Hepatocyte (in vitro differentiated cells): ENCODE measurements around the gene SUPT3H. TPM values are rescaled to one million over a fixed set of nuclear protein-coding genes. Genes with fewer than 3 reads are reported as not detected.

ENCODE experiments used
- DNase-seq: peaks from one replicate; pipeline ENCODE4 v3.0.0-alpha.2; 2016; ENCODE audit warnings: low spot score
- H2AFZ ChIP-seq: fragments of 200-600 bp; sonication (generic); 2 replicates; pipeline ENCODE4 v1.6.0; 2016; ENCODE audit warnings: antibody characterized with exemption, mild to moderate bottlenecking
- H3K27ac ChIP-seq: fragments of 200-600 bp; sonication (generic); 2 replicates; pipeline ENCODE4 v1.5.1; 2016; ENCODE audit warnings: mild to moderate bottlenecking
- H3K27me3 ChIP-seq: fragments of 200-600 bp; sonication (generic); 2 replicates; pipeline ENCODE4 v1.6.1; 2016
- H3K36me3 ChIP-seq: fragments of 200-600 bp; sonication (generic); replicated peaks from 2 replicates; pipeline ENCODE4 v1.5.1; 2016; ENCODE audit warnings: low read depth; ENCODE audit not compliant: insufficient read depth
- H3K4me1 ChIP-seq: fragments of 200-600 bp; sonication (generic); 2 replicates; pipeline ENCODE4 v1.5.1; 2016; ENCODE audit warnings: mild to moderate bottlenecking, moderate library complexity; ENCODE audit not compliant: insufficient read depth
- H3K4me2 ChIP-seq: fragments of 200-600 bp; sonication (generic); 2 replicates; pipeline ENCODE4 v1.6.0; 2016
- H3K4me3 ChIP-seq: fragments of 200-600 bp; sonication (generic); 2 replicates; pipeline ENCODE4 v1.5.1; 2016; ENCODE audit warnings: mild to moderate bottlenecking
- H3K79me2 ChIP-seq: fragments of 200-600 bp; sonication (generic); 2 replicates; pipeline ENCODE4 v1.6.0; 2017; ENCODE audit warnings: mild to moderate bottlenecking
- H3K9me2 ChIP-seq: fragments of 200-600 bp; sonication (generic); replicated peaks from 2 replicates; pipeline ENCODE4 v1.6.0; 2017; ENCODE audit warnings: mild to moderate bottlenecking; ENCODE audit not compliant: insufficient read depth
- H3K9me3 ChIP-seq: fragments of 200-600 bp; sonication (generic); 2 replicates; pipeline ENCODE4 v1.5.1; 2016; ENCODE audit warnings: low read depth, mild to moderate bottlenecking
- H4K20me1 ChIP-seq: fragments of 200-600 bp; sonication (generic); 2 replicates; pipeline ENCODE4 v1.6.0; 2016; ENCODE audit warnings: mild to moderate bottlenecking; ENCODE audit not compliant: insufficient read depth, poor library complexity, severe bottlenecking
- CTCF ChIP-seq: fragments of 200-600 bp; sonication (generic); IDR thresholded peaks from 2 replicates; pipeline ENCODE4 v1.5.1; 2016; ENCODE audit warnings: antibody characterized with exemption, mild to moderate bottlenecking; ENCODE audit not compliant: poor library complexity
- EZH2 ChIP-seq: fragments of 200-600 bp; sonication (generic); IDR thresholded peaks from 2 replicates; pipeline ENCODE4 v1.6.1; 2016; ENCODE audit warnings: antibody characterized with exemption, mild to moderate bottlenecking, borderline replicate concordance
- EZH2phosphoT487 ChIP-seq: fragments of 200-600 bp; sonication (generic); IDR thresholded peaks from one replicate; pipeline ENCODE4 v1.6.1; 2018; ENCODE audit warnings: antibody characterized with exemption, mild to moderate bottlenecking, low read depth, moderate library complexity; ENCODE audit not compliant: unreplicated experiment, severe bottlenecking
- WGBS: methylation state at CpG from one replicate; pipeline ENCODE4 v1.1.6; 2016; ENCODE audit warnings: low lambda C conversion rate; ENCODE audit errors: missing lambda C conversion rate; 5-methylcytosine and 5-hydroxymethylcytosine counted together
- polyA plus RNA-seq: library from polyadenylated mRNA; unstranded; fragments of >200 nt; fragmentation: Nextera tagmentation; extraction: Ambion mirVana; gene quantifications from 2 replicates; pipeline ENCODE4 v1.2.1, GENCODE V29; 2016
- total RNA-seq: library from RNA; depleted of rRNA; stranded (reverse); fragments of >200 nt; gene quantifications from 2 replicates; pipeline ENCODE4 v1.2.3, GENCODE V29; 2014

Gene SUPT3H
- total and polyA plus RNA-seq, 2 experiments from 2014 or later = 6.8 to 7.7 TPM

GRCh38 chr6:45169815-45170214, 207.9 kb downstream of the SUPT3H start:
- no peak for TF ChIP-seq EZH2phosphoT487
- no peak for TF ChIP-seq CTCF
- no peak for TF ChIP-seq EZH2

GRCh38 chr6:45163952-45164766, 213.6 kb downstream of the SUPT3H start:
- H3K4me1 ChIP-seq = no peaks in the 10 kb centered on the region
- H3K9me2 ChIP-seq = no peaks in the 10 kb centered on the region
- 94% methylated on average over 3 of the region's 3 CpGs for WGBS
- H3K36me3 ChIP-seq = no peaks in the 10 kb centered on the region
- no peaks in the 10 kb centered on the region for H3K27me3 ChIP-seq
- no peak overlapping the region for H2AFZ ChIP-seq
- H3K27ac ChIP-seq = no peak overlapping the region
- H3K9me3 ChIP-seq = no peaks in the 10 kb centered on the region
- H3K79me2 ChIP-seq = no peaks in the 10 kb centered on the region
- H4K20me1 ChIP-seq = no peaks in the 10 kb centered on the region
- no peak for DNase-seq
- no peak for TF ChIP-seq EZH2phosphoT487
- no peak for TF ChIP-seq CTCF
- TF ChIP-seq EZH2 = no peak
- H3K4me3 ChIP-seq = no peak overlapping the region
- no peak overlapping the region for H3K4me2 ChIP-seq

More at GRCh38 chr6:45169815-45170214, 207.9 kb downstream of the SUPT3H start:
- WGBS = 79% methylated on average over 2 of the region's 2 CpGs
- H3K4me2 ChIP-seq = no peak overlapping the region
- no peak overlapping the region for H3K27ac ChIP-seq
- H3K9me3 ChIP-seq = no peaks in the 10 kb centered on the region
- H3K9me2 ChIP-seq = no peaks in the 10 kb centered on the region
- no peak overlapping the region for H2AFZ ChIP-seq
- H4K20me1 ChIP-seq = no peaks in the 10 kb centered on the region
- no peak overlapping the region for H3K4me3 ChIP-seq
- H3K79me2 ChIP-seq = no peaks in the 10 kb centered on the region
- no peak for DNase-seq
- H3K36me3 ChIP-seq = no peaks in the 10 kb centered on the region
- H3K27me3 ChIP-seq = no peaks in the 10 kb centered on the region
- H3K4me1 ChIP-seq = no peaks in the 10 kb centered on the region

- no peaks in the 10 kb centered on the region for H3K9me2 ChIP-seq
- no peak overlapping the region for H3K27ac ChIP-seq
- WGBS = 92% methylated on average over 4 of the region's 4 CpGs
- no peaks in the 10 kb centered on the region for H3K36me3 ChIP-seq
- no peaks in the 10 kb centered on the region for H3K4me1 ChIP-seq
- no peaks in the 10 kb centered on the region for H3K27me3 ChIP-seq
- H3K4me3 ChIP-seq = no peak overlapping the region
- H3K79me2 ChIP-seq = no peaks in the 10 kb centered on the region
- H2AFZ ChIP-seq = no peak overlapping the region
- H3K9me3 ChIP-seq = no peaks in the 10 kb centered on the region
- H3K4me2 ChIP-seq = no peak overlapping the region
- DNase-seq = no peak
- TF ChIP-seq EZH2 = no peak
- TF ChIP-seq CTCF = no peak
- TF ChIP-seq EZH2phosphoT487 = no peak
- H4K20me1 ChIP-seq = no peaks in the 10 kb centered on the region
Observed at GRCh38 chr6:45160305-45160704, 217.4 kb downstream of the SUPT3H start.
